T-helper 9 cell (primary cell): ENCODE data around the gene XIAP.
"Not testable (repeated sequence)": the region's sequence is repeated elsewhere in the genome, so short reads cannot be mapped to it uniquely, and the experiment has no call there.

Experiments
- DNase-seq: peaks from one replicate; pipeline ENCODE4 v3.0.0-alpha.2; 2020
- total RNA-seq, 2 donors: gene quantifications; one replicate each; lab custom pipeline; 2026; lab: John Stamatoyannopoulos, UW

Gene XIAP
- 62.0 to 88.6 reads per million in 2 donors for total RNA-seq

- DNase-seq, result peak; percentile 39
These were observed at the start of gene XIAP for GRCh38 chrX:123859846-123860838. TSS of gene XIAP (plus strand) at chrX:123860053. CDS start at chrX:123885663, 25,610 bp downstream.

GRCh38 chrX:123814343-123814742 lies 45.5 kb upstream of the XIAP start:
- DNase-seq, result no peak

DNA sequence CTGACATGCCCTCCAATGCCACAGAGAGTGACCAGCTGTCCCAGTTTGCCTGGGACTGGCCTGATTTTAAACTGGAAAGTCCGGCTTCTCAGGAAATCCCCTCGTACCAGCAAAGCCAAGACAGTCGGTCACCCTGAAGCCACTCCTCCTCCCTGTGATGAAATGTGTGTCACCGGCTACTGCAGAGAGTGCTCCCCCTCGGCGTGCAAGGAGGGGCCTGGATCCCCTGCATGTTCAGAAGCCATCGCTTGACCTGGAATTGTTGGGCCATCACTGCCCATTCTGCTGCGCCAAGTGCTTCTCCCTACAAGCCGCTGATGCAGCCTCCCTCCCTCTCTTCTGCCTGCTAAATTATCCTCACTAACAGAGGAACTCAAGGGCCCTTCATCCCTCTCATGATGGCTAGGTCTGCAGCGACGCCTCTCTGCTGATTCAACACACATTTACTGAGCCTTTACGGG lies 44.9 kb upstream of the XIAP start:
- not testable (repeated sequence) for DNase-seq

DNA sequence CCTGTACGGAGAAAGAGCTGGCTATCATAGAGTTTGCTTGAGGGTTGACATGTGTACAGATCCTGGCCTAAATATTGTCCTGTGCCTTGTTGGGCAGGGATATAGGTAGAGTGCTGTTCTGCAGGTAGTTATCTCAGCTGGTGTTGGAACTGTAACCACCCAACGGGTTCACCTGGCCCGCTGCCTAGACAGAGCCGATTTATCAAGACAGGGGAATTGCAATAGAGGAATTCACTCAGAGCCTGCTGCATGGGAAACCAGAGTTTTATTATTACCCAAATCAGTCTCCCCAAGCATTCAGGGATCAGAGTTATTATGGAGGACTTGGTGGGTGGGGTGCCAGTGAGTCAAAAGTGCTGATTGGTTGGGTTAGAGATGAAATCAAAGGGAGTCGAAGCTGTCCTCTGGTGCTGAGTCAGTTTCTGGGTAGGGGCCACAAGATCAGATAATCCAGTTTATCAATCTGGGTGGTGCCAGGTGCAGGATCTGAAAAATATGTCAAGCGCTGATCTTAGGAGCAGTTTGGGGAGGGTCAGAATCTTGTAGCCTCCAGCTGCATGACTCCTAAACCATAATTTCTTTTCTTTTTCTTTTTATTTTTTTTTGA lies 42.5 kb upstream of the XIAP start:
- DNase-seq, result no peak

DNA sequence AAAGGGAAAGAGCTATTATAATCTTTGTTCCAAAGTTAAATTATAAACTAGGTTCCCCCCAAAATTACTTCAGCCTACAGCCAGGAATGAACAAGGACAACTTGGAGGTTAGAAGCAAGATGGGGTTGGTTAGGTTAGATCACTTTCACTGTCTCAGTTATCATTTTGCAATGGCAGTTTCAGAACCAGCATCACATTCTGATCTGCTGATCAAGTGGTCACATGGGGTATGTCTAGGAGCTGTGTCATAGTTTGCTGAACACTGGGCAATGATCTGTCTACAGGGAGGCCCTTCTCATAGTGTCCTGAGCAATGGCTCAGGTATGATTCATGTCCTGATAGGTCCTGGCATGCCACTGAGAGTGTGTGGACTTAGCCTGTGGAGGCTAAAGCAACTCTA lies 41.6 kb upstream of the XIAP start:
- DNase-seq, result no peak

GRCh38 chrX:123822965-123823364 lies 36.9 kb upstream of the XIAP start:
- DNase-seq, result no peak

GRCh38 chrX:123830309-123830708 lies 29.5 kb upstream of the XIAP start:
- no peak for DNase-seq

GRCh38 chrX:123833387-123833786 lies 26.5 kb upstream of the XIAP start:
- DNase-seq, result peak; percentile 39

DNA sequence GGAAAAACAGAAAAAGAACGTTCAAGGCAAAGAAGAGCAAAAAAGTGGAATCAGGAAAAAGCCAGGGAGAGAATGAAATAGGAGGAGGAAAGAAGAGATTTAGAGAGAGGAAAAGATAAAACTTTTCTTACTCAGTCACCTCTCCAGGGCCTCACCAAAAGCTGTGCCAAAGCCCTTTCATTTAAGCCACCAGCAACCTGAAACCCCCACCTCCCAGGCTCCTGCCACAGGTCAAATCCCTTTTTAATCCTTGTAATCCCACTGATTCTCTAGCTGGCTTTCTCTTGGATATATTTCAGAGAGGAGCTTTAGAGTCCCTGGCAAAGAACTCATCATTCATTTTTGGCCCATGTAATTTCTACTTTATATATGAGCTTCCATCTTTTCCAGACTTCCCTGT lies 25.7 kb upstream of the XIAP start:
- DNase-seq, result no peak

DNA sequence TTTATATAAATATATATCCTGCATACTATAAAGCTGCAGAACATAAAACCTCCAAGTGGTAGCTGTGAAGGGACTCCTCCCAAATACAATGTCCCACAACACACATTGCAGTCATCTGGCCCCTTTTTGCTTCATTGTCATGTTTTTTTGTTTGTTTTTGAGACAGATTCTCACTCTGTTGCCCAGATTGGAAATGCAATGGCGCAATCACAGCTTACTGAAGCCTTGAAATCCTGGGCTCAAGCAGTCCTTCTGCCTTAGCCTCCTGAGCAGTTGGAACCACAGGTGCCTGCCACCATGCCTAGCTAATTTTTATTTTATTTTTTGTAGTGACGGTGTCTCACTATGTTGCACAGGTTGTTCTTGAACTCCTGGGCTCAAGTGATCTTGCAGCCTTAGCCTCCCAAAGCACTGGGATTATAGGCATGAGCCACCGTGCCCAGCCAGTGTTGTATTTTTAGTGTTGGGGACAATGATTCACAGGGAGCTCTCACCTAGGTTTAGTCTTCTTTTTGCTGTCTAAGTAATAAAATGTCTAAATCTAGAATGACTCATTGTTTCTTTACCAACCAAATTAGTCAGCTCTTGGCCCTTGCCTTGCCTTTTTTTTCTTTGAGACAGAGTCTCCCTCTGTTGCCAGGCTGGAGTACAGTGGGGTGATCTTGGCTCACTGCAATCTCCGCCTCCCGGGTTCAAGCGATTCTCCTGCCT lies 24.0 kb upstream of the XIAP start:
- no peak for DNase-seq

GRCh38 chrX:123845129-123845528 lies 14.7 kb upstream of the XIAP start:
- DNase-seq, result not testable (repeated sequence)

- DNase-seq, result no peak
These were observed 13.2 kb upstream of the XIAP start for GRCh38 chrX:123846577-123847038.

DNA sequence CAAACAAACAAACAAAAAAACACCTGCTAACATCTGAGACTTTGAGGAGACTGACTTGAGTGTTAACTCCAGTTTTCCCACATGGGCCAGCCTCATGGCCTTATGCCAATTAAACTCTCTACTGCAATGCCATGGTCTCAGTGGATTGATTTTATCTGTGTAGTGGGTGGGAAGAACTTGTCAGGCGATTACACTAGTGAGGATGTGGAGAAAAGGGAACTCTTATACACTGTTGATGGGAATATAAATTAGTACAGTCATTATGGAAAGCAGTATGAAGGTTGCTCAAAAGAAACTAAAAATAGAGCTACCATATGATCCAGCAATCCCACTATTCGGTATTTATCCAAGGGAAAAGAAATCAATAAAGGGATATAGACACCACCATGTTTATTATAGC lies 12.8 kb upstream of the XIAP start:
- DNase-seq, result no peak

DNA sequence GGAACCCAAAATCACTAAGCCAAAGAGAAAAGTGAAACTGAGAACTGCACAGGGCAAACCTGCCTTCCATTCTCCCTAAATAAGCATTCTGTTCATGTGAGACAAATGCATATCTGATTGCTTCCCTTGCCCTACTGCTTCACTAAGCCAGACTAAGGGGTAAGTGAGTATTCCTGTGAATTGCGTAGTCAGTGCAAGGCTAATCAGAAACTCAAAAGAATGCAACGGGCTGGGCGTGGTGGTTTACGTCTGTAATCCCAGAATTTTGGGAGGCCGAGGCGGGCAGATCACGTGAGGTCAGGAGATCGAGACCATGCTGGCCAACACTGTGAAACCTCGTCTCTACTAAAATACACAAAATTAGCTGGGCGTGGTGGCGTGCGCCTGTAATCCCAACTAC lies 10.8 kb upstream of the XIAP start:
- DNase-seq, result no peak

- not testable (repeated sequence) for DNase-seq
These were observed 9.9 kb upstream of the XIAP start for GRCh38 chrX:123849906-123850305.

DNA sequence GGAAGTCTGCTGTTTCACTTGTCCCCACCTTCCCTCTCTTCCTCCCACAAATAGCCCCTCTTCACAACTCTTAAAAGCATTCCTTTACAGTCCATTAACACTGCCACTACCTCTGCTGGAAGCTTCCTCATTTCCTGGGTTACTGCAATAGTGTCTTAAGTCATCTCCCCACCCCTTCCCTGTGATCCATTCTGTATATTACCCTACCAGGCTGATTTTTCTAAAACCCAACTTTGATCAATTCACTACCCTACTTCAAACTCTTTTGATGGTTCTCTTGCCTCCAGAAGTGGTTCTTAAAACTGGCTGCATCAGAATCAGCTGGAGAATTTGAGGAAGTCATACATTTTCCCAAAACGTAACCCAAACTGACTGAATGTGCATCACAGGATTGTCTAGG lies 8.8 kb upstream of the XIAP start:
- DNase-seq, result no peak

- DNase-seq, result no peak
These were observed 5.5 kb upstream of the XIAP start for GRCh38 chrX:123854329-123854728.

GRCh38 chrX:123859409-123859845 lies 426 bp upstream of the XIAP start:
- DNase-seq, result peak; percentile 35

DNA sequence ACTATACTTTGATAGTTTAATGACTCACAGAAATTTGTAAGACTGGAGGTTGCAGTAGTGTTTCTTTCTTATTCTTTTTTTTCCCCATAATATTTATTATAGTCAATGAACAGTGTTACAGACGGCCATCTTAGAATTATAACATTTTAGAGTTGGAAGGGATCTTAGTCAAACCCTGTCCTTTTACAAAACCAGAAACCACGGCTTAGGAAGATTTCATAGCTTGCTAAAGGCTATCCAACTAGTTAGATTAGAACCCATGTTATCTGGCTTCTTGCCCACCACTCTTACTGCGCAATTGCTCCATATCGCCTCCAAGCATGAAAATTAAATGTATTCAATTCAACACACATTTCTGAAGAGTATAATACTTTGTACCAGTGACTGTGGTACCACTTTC lies 1.1 kb downstream of the XIAP start:
- no peak for DNase-seq

- DNase-seq, result no peak
These were observed 9.6 kb downstream of the XIAP start for GRCh38 chrX:123869488-123869887.

- DNase-seq, result no peak
These were observed 11.5 kb downstream of the XIAP start for GRCh38 chrX:123871309-123871708.

- no peak for DNase-seq
These were observed 14.1 kb downstream of the XIAP start for GRCh38 chrX:123873956-123874355.

- no peak for DNase-seq
These were observed 16.3 kb downstream of the XIAP start for GRCh38 chrX:123876177-123876576.
